ENCODE data around the gene LRRC74A.

Gene LRRC74A

GRCh38 chr14:76826122-76826521 lies at the start of gene LRRC74A:
LRRC74A (plus strand) TSS chr14:76826408; CDS start chr14:76826698, 290 bp downstream.
- no peak for DNase-seq

DNA sequence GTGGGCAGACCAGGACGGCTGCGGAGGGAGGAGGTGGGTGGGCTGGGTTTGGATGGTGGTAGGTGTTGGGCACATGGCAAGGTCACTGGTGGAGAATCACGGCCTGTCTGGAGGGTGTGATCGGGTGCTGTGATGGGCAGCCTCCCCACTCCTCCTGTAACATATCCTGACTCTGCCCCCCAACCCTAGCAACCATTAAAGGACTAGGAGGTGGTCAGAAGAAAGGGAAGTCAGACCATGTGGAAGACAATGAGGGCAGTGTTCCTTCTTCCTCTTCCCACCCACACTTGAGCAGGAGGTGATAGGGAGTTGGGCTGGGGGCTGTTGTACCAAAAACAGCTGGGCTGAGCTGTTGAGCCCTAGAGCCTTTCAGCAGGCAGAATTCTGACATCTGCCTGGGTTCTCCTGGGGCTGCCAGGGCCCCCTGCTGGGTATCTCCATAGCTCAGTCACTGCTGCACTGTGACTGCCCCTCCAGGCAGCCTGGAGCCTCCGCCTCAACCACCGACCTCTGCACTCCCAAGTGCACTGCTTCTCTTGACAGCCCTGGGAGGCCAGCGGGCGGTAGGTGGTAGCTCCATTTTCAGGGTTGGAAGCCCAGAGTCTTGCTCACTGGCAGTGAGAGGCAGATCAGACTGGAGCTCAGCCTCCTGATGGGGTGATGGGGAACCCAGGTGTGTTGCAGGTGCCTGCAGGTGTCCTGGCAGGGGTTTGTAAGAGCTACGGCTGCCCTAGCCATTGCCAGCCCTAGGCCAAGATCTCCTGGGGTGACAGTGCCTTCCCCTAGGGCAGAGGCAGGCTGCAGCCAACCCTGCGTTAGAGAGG lies 49.6 kb upstream of the LRRC74A start:
- no peak for DNase-seq

GRCh38 chr14:76777721-76778120 lies 48.5 kb upstream of the LRRC74A start:
- DNase-seq: no peak

- no peak for DNase-seq
Observed at GRCh38 chr14:76778546-76779215, 47.5 kb upstream of the LRRC74A start.

DNA sequence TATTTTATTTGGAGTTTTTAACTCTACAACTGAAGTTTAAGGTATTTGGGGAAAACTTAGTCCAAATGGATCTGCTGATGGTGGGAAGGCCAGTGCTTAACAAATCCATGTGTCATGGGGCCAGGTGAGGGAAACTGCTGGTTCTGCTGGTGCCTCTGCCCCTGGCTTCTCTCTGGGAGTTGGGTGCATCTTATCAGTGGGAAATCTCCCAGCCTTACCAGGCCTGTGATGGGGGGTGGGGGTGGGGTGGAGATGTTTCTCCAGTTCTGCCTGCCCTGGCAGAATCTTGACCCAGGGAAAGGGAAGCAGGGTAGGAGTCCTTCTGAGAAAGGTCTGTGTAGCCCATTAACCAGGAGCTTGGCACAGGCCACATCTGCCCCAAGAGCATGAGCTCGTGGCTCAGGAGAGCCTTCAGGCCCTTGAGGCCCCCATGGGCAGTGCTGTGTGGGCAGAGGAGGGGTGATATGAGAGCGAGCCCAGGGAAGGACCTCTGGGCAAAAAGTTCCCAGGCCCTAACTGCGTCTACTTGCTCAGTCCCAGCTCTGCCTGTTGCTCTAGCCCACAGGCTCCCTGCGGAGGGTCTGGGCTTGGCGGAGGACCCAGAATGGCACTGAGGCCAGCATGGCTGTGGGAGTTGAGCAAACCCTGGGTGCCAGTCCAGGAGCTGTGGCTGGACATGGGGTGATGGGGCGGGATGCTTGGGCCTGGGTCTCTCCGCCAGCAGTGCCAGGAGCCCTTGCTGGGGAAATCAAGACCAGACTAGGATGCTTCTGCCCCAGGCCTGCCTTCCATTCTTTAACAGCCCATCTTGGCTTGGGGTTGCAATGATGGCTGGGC lies 46.8 kb upstream of the LRRC74A start:
- no peak for DNase-seq

- DNase-seq: no peak
Observed at GRCh38 chr14:76780058-76780345, 46.2 kb upstream of the LRRC74A start.

DNA sequence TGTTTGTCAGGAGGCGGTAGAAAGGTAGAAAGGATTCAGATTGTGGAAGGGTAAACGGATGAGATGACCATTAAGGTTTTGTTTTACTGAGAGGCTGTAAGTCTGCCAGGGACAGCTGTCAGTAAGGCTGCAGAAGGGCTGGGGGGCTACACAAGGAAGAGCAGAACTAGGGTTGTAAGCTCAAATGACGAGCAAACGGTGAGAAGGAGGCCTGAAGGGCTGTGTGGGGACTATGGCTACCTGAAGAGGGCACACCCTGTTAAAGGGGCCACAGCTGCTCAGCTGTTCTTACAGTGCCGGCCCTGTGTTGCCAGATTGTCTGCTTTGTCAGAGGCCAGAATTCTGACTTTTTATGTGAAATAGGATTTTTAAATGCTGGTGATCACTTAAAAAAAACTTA lies 45.8 kb upstream of the LRRC74A start:
- DNase-seq: no peak

- DNase-seq: no peak
Observed at GRCh38 chr14:76780875-76781647, 45.1 kb upstream of the LRRC74A start.

- DNase-seq: no peak
Observed at GRCh38 chr14:76781648-76782051, 44.6 kb upstream of the LRRC74A start.

- no peak for DNase-seq
Observed at GRCh38 chr14:76782115-76782884, 43.9 kb upstream of the LRRC74A start.

DNA sequence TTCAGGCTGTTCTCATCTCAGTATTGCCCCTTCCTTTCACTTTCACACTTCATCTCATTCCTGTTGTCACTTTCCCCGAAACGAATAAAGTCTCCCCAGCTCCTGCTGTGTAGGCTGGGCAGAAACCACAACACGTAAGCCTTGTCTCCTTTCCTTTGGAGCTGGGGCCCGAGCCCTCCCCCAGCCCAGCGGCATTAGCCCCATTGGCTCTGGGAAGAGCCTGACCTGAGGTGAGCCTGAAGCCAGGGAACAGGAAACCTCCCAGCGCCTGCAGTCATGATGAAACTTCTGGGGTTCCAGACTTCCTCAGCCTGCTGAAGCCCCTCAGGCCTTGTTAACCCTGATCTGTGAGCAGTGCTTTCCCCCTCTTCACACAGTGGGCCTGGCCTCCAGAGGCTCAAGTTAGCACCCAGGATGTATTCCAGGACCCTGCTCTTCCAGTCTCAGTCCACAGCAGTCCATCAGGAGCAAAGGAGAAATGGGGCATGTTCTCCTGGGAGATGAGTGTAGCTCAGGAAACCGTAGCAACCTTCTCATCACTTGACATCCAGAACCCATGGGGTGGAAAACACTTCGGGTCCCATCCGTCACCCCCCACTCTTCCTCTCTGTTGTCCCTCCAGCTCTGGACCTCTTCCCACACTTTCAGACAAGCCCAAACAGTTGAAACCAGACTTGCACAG lies 43.2 kb upstream of the LRRC74A start:
- DNase-seq: no peak

DNA sequence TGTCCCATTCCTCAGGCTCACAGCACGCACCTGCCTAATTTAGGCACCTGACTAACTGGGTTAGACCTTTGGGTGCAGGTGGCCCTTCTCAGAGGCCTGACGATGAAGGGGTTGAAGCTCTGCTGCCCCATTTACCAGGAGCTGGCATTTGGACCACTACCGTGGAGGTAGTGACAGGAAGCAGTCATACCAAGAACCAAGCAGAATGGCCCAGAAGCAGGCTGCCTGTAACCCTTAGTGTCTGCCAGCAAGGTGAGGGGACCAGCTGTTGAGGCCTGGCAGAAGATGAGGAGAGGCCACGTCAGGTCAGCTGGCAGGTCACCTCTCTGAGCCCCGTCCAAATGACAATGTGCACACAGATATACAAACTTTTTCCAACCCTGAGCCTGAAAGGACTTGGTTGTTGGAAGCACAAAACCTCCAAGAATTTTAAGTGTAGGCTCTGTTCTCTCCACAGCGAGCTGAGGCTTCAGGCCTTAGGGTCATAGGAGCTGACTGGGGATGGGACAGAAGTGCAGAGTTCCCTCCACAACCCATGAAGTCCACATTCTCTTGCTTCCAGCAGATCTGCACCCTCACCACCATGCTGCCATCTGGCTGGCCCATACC lies 41.8 kb upstream of the LRRC74A start:
- DNase-seq: no peak

- DNase-seq: peak; percentile 51
Observed at GRCh38 chr14:76784881-76785280, 41.3 kb upstream of the LRRC74A start.

- DNase-seq: no peak
Observed at GRCh38 chr14:76786601-76787000, 39.6 kb upstream of the LRRC74A start.

- no peak for DNase-seq
Observed at GRCh38 chr14:76792422-76792821, 33.8 kb upstream of the LRRC74A start.

DNA sequence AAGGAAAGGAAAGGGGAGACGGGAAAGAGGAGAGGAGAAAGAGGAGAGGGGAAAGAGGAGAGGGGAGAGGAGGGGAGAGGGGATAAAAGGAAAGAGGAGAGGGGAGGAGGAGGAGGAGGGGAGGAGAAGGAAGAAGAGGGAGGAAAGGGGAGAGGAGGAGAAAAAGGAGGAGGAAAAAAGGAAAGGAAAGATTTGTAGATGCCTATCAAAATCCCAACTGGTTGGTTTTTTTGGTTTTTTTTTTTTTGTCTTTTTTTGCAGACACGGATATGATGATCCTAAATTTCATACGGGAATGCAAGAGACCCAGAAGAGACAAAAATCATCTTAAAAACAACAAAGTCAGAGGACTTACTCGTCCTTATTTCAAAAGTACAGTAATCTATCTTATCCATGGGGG lies 32.9 kb upstream of the LRRC74A start:
- no peak for DNase-seq

GRCh38 chr14:76793956-76794355 lies 32.3 kb upstream of the LRRC74A start:
- no peak for DNase-seq

- no peak for DNase-seq
Observed at GRCh38 chr14:76806446-76806845, 19.8 kb upstream of the LRRC74A start.

DNA sequence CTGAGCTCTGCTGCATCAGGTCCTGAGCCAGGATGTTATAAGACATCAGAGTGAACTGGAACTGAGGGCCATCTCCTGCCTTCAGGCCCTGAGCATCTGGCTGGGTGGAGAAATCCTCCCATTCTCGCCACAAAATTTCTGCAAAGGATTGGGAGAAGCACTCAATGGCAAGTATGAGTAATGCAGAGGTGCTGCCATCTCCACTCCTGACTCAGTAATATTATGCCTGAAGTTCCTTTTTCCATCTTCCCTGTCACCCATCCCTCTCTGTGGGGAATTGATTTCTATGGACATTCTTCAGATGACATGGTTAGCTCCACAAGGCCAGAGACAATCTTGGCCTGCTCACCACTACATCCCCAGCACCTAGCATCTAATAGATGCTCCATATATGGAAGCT lies 18.2 kb upstream of the LRRC74A start:
- no peak for DNase-seq

DNA sequence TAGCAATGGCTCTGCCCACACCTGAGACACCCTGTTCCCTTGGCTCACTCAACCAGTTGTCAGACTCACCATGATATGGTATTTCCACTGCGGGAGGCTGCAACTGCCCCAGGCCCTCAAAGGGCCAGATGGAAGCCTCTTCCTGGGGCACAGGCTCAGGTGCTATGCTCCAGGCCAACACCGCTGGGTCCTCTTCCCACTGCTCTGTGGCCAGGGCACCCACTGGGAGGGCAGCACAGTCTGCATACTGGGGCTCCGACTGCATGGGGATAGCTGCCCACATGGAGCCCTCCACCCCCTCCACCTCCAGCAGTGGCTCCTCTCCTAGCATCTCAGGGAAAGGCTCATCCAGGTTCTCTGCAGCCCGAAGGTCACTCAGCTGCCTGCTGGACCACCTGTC lies 17.2 kb upstream of the LRRC74A start:
- DNase-seq: no peak

- DNase-seq: no peak
Observed at GRCh38 chr14:76810525-76810924, 15.7 kb upstream of the LRRC74A start.
